Right lobe of liver (tissue), 6 donors: Measurements from ENCODE around the gene SLC39A11. TPM values are rescaled to one million over a fixed set of nuclear protein-coding genes. Genes with fewer than 3 reads are reported as not detected.

ENCODE experiments used
- ATAC-seq, 4 donors: fragments of 200-7000 bp; cut with Tn5 transposase; one replicate each; pipeline ENCODE4 v1.9.1; 2020; ENCODE audit warnings: mild to moderate bottlenecking in 4 of 4, moderate library complexity in 4 of 4
- DNase-seq, 3 donors: peaks; one replicate each; pipeline ENCODE4 v3.0.0-alpha.2; 2020
- H3K27ac ChIP-seq, 3 donors: fragments of 200-600 bp; one replicate each; pipeline ENCODE4 v1.8.0; 2022
- H3K27me3 ChIP-seq, 2 donors: fragments of 200-600 bp; one replicate each; pipeline ENCODE4 v1.8.0; 2022
- H3K36me3 ChIP-seq, 4 donors: fragments of 200-600 bp; sonication (generic) in 1 of 4; one replicate each; pipeline versions ENCODE4 v1.5.1 to v1.8.0; 2017 to 2022; ENCODE audit warnings: control low read depth in 1 of 4
- H3K4me1 ChIP-seq, 4 donors: fragments of 200-600 bp; sonication (generic) in 1 of 4; one replicate each; pipeline versions ENCODE4 v1.5.1 to v1.8.0; 2017 to 2022; ENCODE audit warnings: control low read depth in 1 of 4
- H3K4me3 ChIP-seq, 3 donors: fragments of 200-600 bp; one replicate each; pipeline ENCODE4 v1.8.0; 2022
- H3K9me3 ChIP-seq, 4 donors: fragments of 200-600 bp; sonication (generic) in 1 of 4; one replicate each; pipeline versions ENCODE4 v1.5.1 to v1.8.0; 2017 to 2022; ENCODE audit warnings: control low read depth in 1 of 4
- CTCF ChIP-seq, 4 donors: fragments of 200-600 bp in 3 of 4; fragments of 450-650 bp in 1 of 4; IDR thresholded peaks; one replicate each; pipeline versions ENCODE4 v1.5.1 to v1.8.0; 2016 to 2022; ENCODE audit warnings: antibody characterized with exemption in 4 of 4, mild to moderate bottlenecking in 2 of 4
- POLR2A ChIP-seq: fragments of 450-650 bp; IDR thresholded peaks from one replicate; pipeline ENCODE4 v1.6.1; 2017; ENCODE audit warnings: antibody characterized with exemption, mild to moderate bottlenecking
- WGBS: methylation state at CpG from one replicate; pipeline ENCODE4 v1.1.6; 2018; ENCODE audit warnings: low coverage, low lambda C conversion rate; ENCODE audit not compliant: insufficient coverage; ENCODE audit errors: missing lambda C conversion rate; 5-methylcytosine and 5-hydroxymethylcytosine counted together
- intact Hi-C, 2 donors: fragments of 100-400 bp; cut with DNase I; formaldehyde crosslinking; loops; one replicate each; pipeline versions ENCODE4 v1.11.2 to v1.14.1; 2022
- total RNA-seq, 6 experiments: library from RNA; depleted of rRNA in 2 of 6; stranded (reverse); fragments of >200 nt in 2 of 6; fragmentation: NEBNext Ultra II Directional in 3 of 6; extraction: Animal tissue kit (Norgen Biotek cat#: 25700) in 3 of 6; gene quantifications; one replicate each; pipeline versions ENCODE4 v1.1.0 to v1.2.4, GENCODE V29; 2016 to 2023
- donor health status: DM: no; HTN: yes; CAD: no.
- donor health status: DM: no; HTN: no; CAD: no.
- donor health status: DM: no; HTN: no; CAD: no.
- donor health status: DM: no; HTN: yes; CAD: no.
- donor health status: DM: no; HTN: yes; CAD: no.

Gene SLC39A11
- total RNA-seq, 6 experiments from 2014 or later: 25.4 to 49.6 (median 39.3) TPM

- Histone ChIP-seq H3K4me1 (no peaks in the 10 kb centered on the region), H3K27me3 (no peaks in the 10 kb centered on the region), H3K9me3 (no peaks in the 10 kb centered on the region), H3K36me3 (no peaks in the 10 kb centered on the region), H3K27ac (no peak overlapping the region), H3K4me3 (no peak overlapping the region)
- no peak for DNase-seq
- TF ChIP-seq CTCF (IDR thresholded peaks at IDR 0.05) (no peak), POLR2A (no peak)
- ATAC-seq: peak in 2 of 4 donors; percentile 42 to 66
- intact Hi-C loops: no loop called here
- 60% methylated on average over 3 of the region's 3 CpGs for WGBS
Observed at GRCh38 chr17:72962106-72962505, 130.4 kb downstream of the SLC39A11 start.

- no peak for ATAC-seq
- H3K27ac ChIP-seq: no peak overlapping the region
- no peaks in the 10 kb centered on the region for H3K9me3 ChIP-seq
- no peak for DNase-seq
- WGBS: 86% methylated on average over 20 of the region's 20 CpGs
- H3K27me3 ChIP-seq: no peaks in the 10 kb centered on the region
- H3K4me3 ChIP-seq: no peak overlapping the region
- no peaks in the 10 kb centered on the region for H3K36me3 ChIP-seq
- intact Hi-C loops: no loop called here
- no peaks in the 10 kb centered on the region for H3K4me1 ChIP-seq
- TF ChIP-seq POLR2A: no peak
- TF ChIP-seq CTCF (IDR thresholded peaks at IDR 0.05): no peak
Observed at GRCh38 chr17:72955391-72956140, 136.9 kb downstream of the SLC39A11 start.

- TF ChIP-seq POLR2A (no peak), CTCF (IDR thresholded peaks at IDR 0.05) (no peak)
- intact Hi-C loops: no loop called here
- Histone ChIP-seq H3K4me1 (no peaks in the 10 kb centered on the region), H3K36me3 (no peaks in the 10 kb centered on the region), H3K27me3 (no peaks in the 10 kb centered on the region), H3K27ac (no peak overlapping the region), H3K4me3 (no peak overlapping the region), H3K9me3 (no peaks in the 10 kb centered on the region)
- 71% methylated on average over 6 of the region's 8 CpGs for WGBS
- DNase-seq: no peak
- peak in 2 of 4 donors; percentile 35 for ATAC-seq
Observed at GRCh38 chr17:72954579-72954978, 137.9 kb downstream of the SLC39A11 start.

DNA sequence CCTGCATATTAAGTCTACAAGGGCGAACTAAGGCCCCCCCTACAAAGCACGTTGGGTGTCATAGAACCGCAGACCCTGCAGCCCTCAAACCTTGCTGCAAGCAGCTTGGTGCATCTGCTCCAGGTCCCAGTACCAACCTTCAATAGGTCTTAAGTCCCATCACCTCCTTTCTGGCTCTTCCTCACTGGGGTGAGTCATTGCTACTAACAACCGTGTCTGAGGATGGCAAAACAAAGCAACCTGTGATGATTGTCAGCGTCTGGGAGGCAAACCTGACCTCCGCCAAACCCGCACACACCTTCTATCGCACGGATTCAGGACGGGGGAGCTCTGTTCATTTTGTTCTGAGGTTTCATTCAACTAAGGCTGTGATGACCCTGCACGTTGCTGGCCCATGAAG, 138.9 kb downstream of the SLC39A11 start:
- H3K27me3 ChIP-seq: no peaks in the 10 kb centered on the region
- TF ChIP-seq POLR2A: no peak
- TF ChIP-seq CTCF (IDR thresholded peaks at IDR 0.05): no peak
- intact Hi-C loops: no loop called here
- no peaks in the 10 kb centered on the region for H3K36me3 ChIP-seq
- WGBS: 95% methylated on average over 6 of the region's 11 CpGs
- no peak overlapping the region for H3K4me3 ChIP-seq
- H3K9me3 ChIP-seq: no peaks in the 10 kb centered on the region
- no peak overlapping the region for H3K27ac ChIP-seq
- ATAC-seq (no peak), DNase-seq (no peak)
- no peaks in the 10 kb centered on the region for H3K4me1 ChIP-seq
